Urinary bladder (tissue), 3 donors: ENCODE results near the gene SORL1-AS1.
"Not testable (repeated sequence)": the region's sequence is repeated elsewhere in the genome, so short reads cannot be mapped to it uniquely, and the experiment has no call there.

Source experiments
- DNase-seq: peaks from one replicate; pipeline ENCODE4 v3.0.0-alpha.2; 2015; ENCODE audit errors: extremely low spot score
- H3K27ac ChIP-seq: one replicate; pipeline ENCODE4 v1.5.1; 2013; ENCODE audit warnings: low read depth, mild to moderate bottlenecking, moderate library complexity
- H3K36me3 ChIP-seq: one replicate; pipeline ENCODE4 v1.6.1; 2013; ENCODE audit warnings: mild to moderate bottlenecking, moderate library complexity; ENCODE audit not compliant: insufficient read depth
- H3K4me1 ChIP-seq: one replicate; pipeline ENCODE4 v1.6.1; 2013; ENCODE audit warnings: mild to moderate bottlenecking, moderate library complexity; ENCODE audit not compliant: insufficient read depth
- H3K4me3 ChIP-seq: one replicate; pipeline ENCODE4 v1.5.1; 2013; ENCODE audit warnings: low read depth, low read length
- WGBS: extraction: QIAGEN DNeasy Blood & Tissue Kit; methylation state at CpG from one replicate; pipeline ENCODE4 v1.1.7; 2013; 5-methylcytosine and 5-hydroxymethylcytosine counted together
- donor health status: healthy with polysubstance abuse.
- donor health status: healthy.

The SORL1-AS1 gene

DNA sequence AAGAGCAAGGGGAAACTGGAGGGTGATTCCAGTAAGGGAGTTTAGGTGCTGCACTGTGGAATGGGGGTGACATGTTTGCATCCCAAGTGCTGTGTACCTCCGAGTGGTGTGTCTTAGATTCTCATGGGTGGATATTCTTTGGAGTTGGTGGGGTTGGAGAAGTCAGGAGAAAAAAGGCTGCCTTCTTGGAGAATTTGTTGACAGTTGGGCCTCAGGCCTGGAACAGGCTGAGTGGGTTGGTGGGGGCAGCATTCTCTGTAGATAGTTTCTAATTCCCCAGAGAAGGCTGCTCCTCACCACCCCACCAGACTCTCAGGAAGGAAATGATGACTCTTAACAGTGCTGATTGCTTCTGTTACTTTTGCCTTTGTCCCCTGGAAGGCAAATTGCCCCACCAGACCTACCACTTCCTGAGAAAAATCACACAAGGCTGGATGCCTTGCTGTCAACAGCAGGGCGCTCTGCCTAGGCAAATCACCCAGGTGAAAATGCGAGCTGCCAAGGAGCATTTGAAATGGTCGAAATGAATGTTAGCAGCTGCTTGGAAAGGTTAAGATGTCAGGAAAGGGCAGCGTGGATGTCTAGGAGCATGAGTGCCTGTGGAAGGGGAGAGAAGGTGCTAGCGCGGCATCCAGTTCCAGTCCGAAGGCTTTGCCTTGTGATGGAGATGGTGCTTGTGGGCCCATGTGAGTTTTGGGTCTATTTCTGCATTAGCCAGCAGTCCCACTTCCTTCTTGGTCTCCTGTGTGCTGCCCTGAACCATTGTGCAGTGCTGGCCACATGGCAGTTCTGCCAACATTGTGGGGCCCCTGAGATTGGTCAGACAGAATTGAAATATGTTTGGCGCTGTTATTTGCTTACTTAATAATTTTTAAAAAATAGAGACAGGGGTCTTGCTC, 29.7 kb upstream of the SORL1-AS1 start:
- Histone ChIP-seq H3K4me3 (no peak overlapping the region), H3K27ac (no peak overlapping the region), H3K36me3 (no peaks in the 10 kb centered on the region), H3K4me1 (no peaks in the 10 kb centered on the region)
- 84% methylated on average over 9 of the region's 9 CpGs for WGBS
- DNase-seq: no peak

GRCh38 chr11:121481484-121482230, 28.9 kb upstream of the SORL1-AS1 start:
- H3K4me3 ChIP-seq, H3K4me1 ChIP-seq, DNase-seq, H3K27ac ChIP-seq, H3K36me3 ChIP-seq: not testable (repeated sequence)
- WGBS: 82% methylated on average over 2 of the region's 2 CpGs

GRCh38 chr11:121479698-121480238, 27.0 kb upstream of the SORL1-AS1 start:
- Histone ChIP-seq H3K36me3 (no peaks in the 10 kb centered on the region), H3K27ac (no peak overlapping the region), H3K4me1 (no peaks in the 10 kb centered on the region), H3K4me3 (no peak overlapping the region)
- DNase-seq: no peak
- WGBS: 87% methylated on average over 7 of the region's 7 CpGs

GRCh38 chr11:121478895-121479697, 26.3 kb upstream of the SORL1-AS1 start:
- no peaks in the 10 kb centered on the region for H3K4me1 ChIP-seq
- H3K4me3 ChIP-seq: no peak overlapping the region
- 63% methylated on average over 25 of the region's 25 CpGs for WGBS
- no peaks in the 10 kb centered on the region for H3K36me3 ChIP-seq
- no peak for DNase-seq
- H3K27ac ChIP-seq: no peak overlapping the region

DNA sequence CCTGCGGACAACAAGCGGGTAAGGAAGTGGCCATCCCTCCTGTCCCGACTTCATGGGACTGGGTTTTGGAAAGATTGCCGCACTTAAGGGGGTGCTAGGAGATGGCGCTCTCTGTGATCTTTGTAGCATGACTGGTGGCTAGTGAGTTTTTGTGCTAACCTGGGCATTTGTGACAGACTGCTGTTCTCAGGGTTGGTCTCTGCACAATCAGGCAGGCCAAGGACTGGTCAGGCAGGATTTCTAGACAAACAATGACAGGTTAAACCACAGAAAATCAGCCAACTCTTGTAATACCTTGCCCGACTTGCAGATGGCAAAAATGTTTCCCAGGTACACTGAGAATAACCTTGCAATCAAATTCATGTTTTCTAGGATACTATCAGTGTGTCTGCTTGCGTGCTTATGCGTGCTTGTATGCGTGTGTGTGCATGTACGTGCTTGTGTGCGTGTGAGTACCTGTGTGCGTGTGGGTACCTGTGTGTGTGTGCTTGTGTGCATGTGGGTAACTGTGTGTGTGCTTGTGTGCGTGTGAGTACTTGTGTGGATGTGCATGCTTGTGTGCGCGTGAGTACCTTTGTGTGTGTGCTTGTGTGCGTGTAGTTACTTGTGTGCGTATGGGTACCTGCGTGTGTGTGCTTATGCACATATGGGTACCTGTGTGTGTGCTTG, 25.6 kb upstream of the SORL1-AS1 start:
- no peaks in the 10 kb centered on the region for H3K36me3 ChIP-seq

GRCh38 chr11:121476379-121477032, 23.7 kb upstream of the SORL1-AS1 start:
- WGBS: 67% methylated on average over 5 of the region's 5 CpGs
- Histone ChIP-seq H3K4me3 (no peak overlapping the region), H3K36me3 (no peaks in the 10 kb centered on the region), H3K27ac (no peak overlapping the region), H3K4me1 (no peaks in the 10 kb centered on the region)
- DNase-seq: no peak

More for the DNA sequence above, 25.6 kb upstream of the SORL1-AS1 start:
- H3K4me3 ChIP-seq: no peak overlapping the region
- no peaks in the 10 kb centered on the region for H3K4me1 ChIP-seq
- WGBS: 93% methylated on average over 18 of the region's 18 CpGs
- DNase-seq: no peak
- no peak overlapping the region for H3K27ac ChIP-seq

DNA sequence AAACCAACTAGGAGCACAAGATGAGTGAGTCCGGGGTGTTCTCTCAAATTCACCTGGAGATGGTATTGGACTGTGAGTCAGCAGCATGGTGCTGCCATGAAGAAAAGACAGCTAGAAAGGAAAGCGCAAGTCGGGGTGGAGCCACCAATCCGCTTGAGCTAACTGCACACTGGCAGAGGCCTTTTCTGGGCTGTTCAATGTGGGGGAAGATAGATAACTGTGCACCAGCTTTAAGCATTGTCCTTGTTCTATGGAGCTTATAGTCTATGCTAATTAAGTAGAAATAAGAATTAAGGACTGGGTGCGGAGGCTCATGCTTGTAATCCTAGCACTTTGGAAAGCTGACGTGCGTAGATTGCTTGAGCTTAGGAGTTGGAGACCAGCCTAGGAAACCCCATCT, 21.9 kb upstream of the SORL1-AS1 start:
- H3K4me3 ChIP-seq: no peak overlapping the region
- WGBS: 97% methylated on average over 7 of the region's 7 CpGs
- DNase-seq: no peak
- no peaks in the 10 kb centered on the region for H3K4me1 ChIP-seq
- H3K27ac ChIP-seq: no peak overlapping the region
- H3K36me3 ChIP-seq: no peaks in the 10 kb centered on the region

DNA sequence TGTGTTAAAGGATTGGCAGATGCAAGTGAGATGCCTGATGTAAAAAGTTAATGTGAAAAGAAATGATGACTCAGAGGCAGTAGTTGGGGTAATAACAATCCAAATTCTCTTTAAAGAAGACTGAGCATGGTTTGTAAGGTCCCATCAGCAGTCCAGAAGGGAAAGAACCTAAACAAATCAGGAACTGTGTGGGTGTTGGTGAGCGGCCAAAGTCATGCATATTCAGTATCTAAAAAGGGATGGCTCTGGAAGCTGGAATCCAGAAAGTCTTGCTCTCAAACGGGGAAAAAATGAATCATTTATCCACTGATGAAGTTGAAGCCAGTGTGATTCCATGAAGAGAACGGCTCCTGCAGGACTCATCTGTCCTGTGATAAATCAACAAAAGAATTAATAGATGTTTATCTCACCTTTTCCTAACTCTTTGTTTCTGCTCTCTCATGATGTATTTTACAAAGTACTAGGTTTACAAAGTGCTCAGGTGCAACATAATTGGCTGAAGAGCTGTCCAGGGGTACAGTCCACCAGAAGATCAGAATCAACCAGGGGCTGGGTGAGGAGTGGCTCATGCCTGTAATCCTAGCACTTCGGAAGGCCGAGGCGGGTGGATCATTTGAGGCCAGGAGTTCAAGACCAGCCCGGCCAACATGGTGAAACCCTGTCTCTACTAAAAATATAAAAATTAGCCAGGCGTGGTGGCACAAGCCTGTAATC, 20.5 kb upstream of the SORL1-AS1 start:
- H3K36me3 ChIP-seq: no peaks in the 10 kb centered on the region
- WGBS: 71% methylated on average over 8 of the region's 8 CpGs
- H3K27ac ChIP-seq: no peak overlapping the region
- no peak for DNase-seq
- H3K4me1 ChIP-seq: no peaks in the 10 kb centered on the region
- no peak overlapping the region for H3K4me3 ChIP-seq

DNA sequence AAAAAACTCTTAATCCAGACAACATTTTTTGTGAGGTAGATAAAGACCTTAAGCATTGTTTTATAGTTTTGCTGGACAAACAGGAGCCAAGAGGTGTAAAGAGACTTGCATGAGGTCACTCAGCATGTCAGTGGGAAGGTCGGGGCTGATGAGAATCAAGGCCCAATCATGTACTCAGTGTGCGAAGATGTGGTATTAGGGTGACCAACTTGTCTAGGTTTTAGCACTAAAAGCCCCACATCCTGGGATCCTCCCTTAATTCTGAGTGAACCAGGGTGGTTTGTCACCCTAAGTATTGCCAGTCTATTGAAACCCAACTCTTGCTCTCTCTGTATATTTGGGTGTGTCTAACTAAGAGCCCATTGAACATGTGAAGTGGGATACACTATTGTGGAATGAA, 19.5 kb upstream of the SORL1-AS1 start:
- Histone ChIP-seq H3K4me3 (no peak overlapping the region), H3K27ac (no peak overlapping the region), H3K36me3 (no peaks in the 10 kb centered on the region), H3K4me1 (peaks cover 2% of the 10 kb centered on the region)
- WGBS: 85% methylated on average over 2 of the region's 2 CpGs
- no peak for DNase-seq

- no peaks in the 10 kb centered on the region for H3K36me3 ChIP-seq
- H3K4me3 ChIP-seq: no peak overlapping the region
- no peak for DNase-seq
- H3K27ac ChIP-seq: no peak overlapping the region
- 97% methylated on average over 12 of the region's 12 CpGs for WGBS
- H3K4me1 ChIP-seq: peaks cover 6% of the 10 kb centered on the region
Measured at GRCh38 chr11:121471167-121471566, 18.4 kb upstream of the SORL1-AS1 start.

- WGBS: 97% methylated on average over 5 of the region's 5 CpGs
- no peaks in the 10 kb centered on the region for H3K36me3 ChIP-seq
- H3K4me1 ChIP-seq: peaks cover 9% of the 10 kb centered on the region
- DNase-seq: no peak
- no peak overlapping the region for H3K27ac ChIP-seq
- H3K4me3 ChIP-seq: no peak overlapping the region
Measured at GRCh38 chr11:121469910-121470309, 17.1 kb upstream of the SORL1-AS1 start.

- WGBS: 31% methylated on average over 10 of the region's 10 CpGs
- Histone ChIP-seq H3K27ac (no peak overlapping the region), H3K4me1 (peaks cover 9% of the 10 kb centered on the region), H3K4me3 (no peak overlapping the region), H3K36me3 (no peaks in the 10 kb centered on the region)
- DNase-seq: no peak
Measured at GRCh38 chr11:121467965-121468364, 15.2 kb upstream of the SORL1-AS1 start.
